NCI-H446 treated with DMSO at 0.1 percent for 48 hours (cell line): ENCODE results near the gene ROR2.
"Not testable (repeated sequence)": the region's sequence is repeated elsewhere in the genome, so short reads cannot be mapped to it uniquely, and the experiment has no call there.

Source experiments
- DNase-seq: peaks from one replicate; lab custom pipeline; 2025; lab: John Stamatoyannopoulos, UW

Gene ROR2

GRCh38 chr9:91629718-91630117, 320.3 kb downstream of the ROR2 start:
- DNase-seq = no peak

- DNase-seq = no peak
These were observed 321.1 kb downstream of the ROR2 start for GRCh38 chr9:91628892-91629291.

DNA sequence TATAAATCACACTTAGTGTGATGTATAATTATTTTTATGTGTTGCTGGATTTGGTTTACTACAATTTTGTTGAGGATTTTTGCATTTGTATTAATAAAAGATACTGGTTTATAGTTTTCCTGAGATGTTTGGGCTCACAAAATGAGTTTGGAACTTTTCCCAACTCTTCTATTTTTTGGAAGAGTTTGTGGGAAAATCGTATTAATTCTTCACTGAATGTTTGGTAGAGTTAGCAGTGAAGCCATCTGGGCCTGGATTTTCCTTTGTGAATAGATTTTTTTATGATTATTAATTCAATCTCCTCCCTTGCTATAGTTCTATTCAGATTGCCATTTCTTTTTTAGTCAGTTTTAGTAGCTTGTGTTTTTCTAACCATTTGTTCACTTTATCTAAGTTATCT, 324.7 kb downstream of the ROR2 start:
- DNase-seq = no peak

DNA sequence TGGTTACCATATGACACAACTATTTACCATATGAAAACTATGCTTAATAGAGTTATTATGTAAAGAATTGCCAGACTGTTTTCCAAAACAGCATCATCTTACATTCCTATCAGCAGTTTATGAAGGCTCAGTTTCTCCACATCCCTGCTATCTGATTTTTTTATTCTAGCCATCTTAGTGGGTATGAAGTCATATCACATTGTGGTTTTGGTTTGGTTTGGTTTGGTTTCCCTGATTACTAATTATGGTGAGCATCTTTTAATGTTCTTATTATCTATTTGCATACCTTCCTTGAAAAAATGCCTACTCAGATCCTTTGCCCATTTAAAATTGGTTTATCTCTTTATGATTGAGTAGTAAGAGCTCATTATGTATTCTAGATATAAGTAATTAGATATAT, 327.0 kb downstream of the ROR2 start:
- no peak for DNase-seq

GRCh38 chr9:91622121-91622520, 327.9 kb downstream of the ROR2 start:
- not testable (repeated sequence) for DNase-seq

GRCh38 chr9:91614044-91614443, 336.0 kb downstream of the ROR2 start:
- DNase-seq = not testable (repeated sequence)

GRCh38 chr9:91611582-91611981, 338.4 kb downstream of the ROR2 start:
- no peak for DNase-seq

DNA sequence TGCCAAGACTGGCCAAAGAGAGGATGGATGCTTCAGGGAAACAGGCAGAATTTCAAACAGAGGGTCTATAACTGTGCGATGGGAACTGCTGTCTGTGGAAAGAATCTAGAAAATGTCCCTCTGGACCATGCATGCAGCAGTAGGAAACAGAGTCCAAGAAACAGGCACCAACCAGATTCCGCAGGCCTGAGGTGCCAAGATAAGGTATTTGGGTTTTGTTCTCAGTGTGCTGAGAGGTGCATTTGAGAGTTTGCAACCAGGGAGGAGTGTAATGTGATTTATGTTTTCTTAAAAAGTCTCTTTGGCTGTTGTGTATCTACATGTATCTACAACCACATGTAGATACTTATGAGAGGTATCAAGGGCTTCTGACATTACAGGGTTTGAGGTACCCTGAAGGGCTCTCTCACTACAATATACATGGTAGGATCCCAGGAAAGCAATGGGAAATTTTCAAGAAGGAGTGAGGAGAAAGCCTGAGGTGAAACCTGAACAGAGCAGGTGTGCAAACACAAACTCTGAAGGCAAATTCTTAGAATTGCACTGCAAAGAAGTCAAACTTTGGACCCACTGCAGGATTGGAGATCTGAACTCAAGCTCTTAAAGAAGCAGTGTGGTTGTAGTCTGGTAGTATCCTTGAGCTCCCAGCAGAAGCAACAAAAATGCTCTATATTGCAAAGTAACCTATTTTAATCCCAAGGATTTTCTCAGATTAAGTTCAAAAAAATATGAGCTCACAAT, 343.6 kb downstream of the ROR2 start:
- no peak for DNase-seq

- no peak for DNase-seq
These were observed 345.4 kb downstream of the ROR2 start for GRCh38 chr9:91604451-91605179.

DNA sequence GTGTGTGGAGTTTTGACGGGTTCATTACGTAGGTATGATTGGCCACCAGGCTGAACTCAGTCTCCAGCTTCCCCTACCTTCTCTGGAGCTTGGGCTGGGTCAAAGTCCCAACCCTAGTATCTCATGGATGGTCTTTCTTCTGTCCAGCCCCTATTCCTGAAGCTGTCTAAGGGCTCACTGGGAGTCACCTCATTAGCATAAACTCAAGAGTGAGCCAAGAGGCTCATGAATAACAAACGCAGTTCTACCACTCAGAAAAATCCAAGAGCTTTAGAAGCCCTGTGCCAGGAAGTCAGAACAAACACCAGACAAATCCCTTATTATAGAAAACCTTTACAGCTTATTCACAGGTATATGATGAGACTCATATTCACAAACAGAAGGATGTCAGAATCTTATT, 346.1 kb downstream of the ROR2 start:
- DNase-seq = no peak

GRCh38 chr9:91599564-91599963, 350.5 kb downstream of the ROR2 start:
- DNase-seq = no peak

DNA sequence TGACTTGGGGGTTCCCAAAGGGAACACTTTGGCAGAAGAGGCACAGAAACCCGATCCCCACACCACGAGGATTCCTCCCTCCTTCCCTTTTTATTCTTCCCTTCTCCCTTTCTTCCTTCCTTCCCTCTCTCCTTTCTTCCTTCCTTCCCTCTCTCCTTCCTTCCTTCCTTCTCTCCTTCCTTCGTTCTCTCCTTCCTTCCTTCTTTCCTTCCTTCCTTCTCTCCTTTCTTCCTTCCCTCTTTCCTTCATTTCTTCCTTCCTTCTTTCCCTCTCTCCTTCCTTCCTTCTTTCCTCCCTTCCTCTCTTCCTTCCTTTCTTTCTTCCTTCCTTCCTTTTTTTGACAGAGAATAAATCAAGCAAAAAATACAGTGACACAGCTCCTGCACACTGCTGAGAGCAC, 358.4 kb downstream of the ROR2 start:
- DNase-seq = no peak

DNA sequence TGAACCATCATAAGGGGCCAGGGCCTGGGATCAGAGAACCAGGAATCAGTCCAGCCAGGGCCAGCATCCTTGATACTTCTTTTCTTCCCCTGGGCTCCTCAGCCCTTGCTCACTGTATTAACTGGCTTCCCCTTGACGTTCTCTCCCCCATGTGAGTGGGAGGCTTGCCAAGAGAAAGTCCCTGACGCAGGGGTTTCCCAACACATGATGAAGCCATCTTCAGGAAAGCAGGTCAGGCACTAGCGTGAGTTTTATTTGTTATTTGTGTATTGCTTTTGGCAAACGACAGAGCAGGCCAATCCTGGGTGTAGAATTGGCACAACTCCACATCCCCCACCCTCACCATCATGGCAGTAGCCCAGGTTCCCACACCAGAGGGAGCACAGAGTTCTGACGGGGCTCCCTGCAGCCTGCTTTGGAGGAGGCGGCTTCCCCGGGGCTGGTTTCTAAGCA, 360.9 kb downstream of the ROR2 start:
- DNase-seq = no peak

DNA sequence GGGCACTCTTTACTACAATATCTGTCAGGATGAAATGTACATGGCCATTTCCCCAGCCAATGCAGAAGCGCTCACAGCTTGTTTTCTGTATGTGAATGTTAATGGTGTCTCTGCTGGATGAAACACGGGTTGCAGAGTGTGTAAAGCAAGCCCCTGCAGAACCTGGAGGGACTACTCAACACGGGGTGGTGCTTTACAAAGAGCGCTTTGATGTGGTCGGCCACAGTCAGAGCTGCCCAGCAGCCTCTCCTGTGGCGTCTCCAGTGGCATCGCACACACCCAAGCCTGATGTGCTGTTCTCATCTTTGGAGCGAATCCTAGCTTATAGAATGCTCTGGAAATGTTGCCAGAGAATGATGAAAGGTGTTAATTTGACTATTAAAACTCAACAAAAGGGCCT, 363.7 kb downstream of the ROR2 start:
- DNase-seq = no peak

DNA sequence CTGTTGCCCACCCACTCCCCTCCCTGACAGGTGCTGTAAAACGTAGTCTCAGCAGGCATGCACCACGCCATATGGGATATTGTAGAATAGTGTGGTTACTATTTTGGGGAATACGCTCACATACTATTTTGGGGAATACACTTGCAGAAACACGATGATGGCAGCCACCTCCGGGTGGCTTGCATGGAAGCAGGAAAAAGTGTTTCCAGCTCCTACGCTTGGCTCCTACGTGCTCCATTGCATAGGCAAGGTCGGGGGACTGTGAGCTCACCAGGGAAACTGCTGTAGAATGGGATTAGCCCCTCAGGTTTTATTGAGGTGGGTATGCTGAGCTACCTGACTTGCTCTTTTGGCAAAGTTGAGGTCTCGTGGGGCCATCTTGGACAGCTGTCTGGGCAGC, 366.1 kb downstream of the ROR2 start:
- no peak for DNase-seq

- no peak for DNase-seq
These were observed 366.7 kb downstream of the ROR2 start for GRCh38 chr9:91583161-91583875.

- DNase-seq = no peak
These were observed 367.8 kb downstream of the ROR2 start for GRCh38 chr9:91582181-91582580.

- DNase-seq = no peak
These were observed 369.9 kb downstream of the ROR2 start for GRCh38 chr9:91580136-91580535.

DNA sequence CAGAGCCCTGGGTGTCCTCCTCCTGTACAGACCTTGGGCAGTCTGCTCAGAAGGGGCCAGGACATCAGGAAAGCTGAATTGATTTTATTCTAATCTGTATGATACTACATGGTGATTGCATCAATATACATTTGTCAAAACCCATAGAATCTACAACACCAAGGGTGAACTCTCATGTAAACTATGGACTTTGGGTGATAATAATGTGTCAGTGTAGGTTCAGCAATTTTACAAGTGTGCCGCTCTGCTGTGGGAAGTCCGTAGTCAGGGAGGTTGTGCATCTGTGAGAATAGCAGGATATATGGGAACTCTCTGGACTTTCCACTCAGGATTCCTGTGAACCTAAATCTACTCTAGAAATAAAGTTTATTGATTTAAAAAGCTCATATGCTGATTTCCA, 371.1 kb downstream of the ROR2 start:
- DNase-seq = no peak

DNA sequence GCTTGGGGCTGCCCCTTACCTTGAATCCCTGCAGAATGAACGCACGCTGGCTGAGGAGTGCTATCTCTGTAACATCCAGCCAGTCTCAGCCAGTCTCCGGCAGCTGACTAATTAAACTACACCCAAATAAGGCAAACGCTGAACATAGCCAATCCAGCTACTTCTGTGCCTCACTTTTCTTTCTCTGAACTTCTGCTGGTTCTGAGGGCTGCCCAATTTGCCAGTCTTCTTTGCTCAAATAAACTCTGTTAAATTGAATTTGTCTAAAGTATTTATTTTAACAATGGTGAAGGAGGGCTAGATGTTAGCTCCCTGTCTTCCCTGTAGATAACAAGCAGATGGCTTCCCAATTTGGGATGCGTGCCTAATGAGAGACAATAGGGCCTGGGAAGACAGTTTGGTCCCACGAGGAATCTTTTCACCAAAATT, 372.4 kb downstream of the ROR2 start:
- DNase-seq = no peak

- no peak for DNase-seq
These were observed 377.2 kb downstream of the ROR2 start for GRCh38 chr9:91572811-91573210.

- DNase-seq = no peak
These were observed 378.0 kb downstream of the ROR2 start for GRCh38 chr9:91572044-91572443.

GRCh38 chr9:91571036-91571435, 379.0 kb downstream of the ROR2 start:
- no peak for DNase-seq
